Ishikawa (cell line): ENCODE results near the gene KLHL7.

Source experiments
- EP300 ChIP-seq: IDR thresholded peaks from 2 replicates; pipeline ENCODE4 v1.6.1; 2012; ENCODE audit warnings: borderline replicate concordance
- FOXM1 ChIP-seq: IDR thresholded peaks from 2 replicates; pipeline ENCODE4 v1.6.1; 2012; ENCODE audit warnings: low read depth, borderline replicate concordance
- MAX ChIP-seq: IDR thresholded peaks from 2 replicates; pipeline ENCODE4 v1.6.1; 2012
- NFIC ChIP-seq: IDR thresholded peaks from 2 replicates; pipeline ENCODE4 v1.6.1; 2012
- RAD21 ChIP-seq: IDR thresholded peaks from 2 replicates; pipeline ENCODE4 v1.6.1; 2012; ENCODE audit warnings: low read depth
- REST ChIP-seq: IDR thresholded peaks from 2 replicates; pipeline ENCODE4 v1.6.1; 2012; ENCODE audit warnings: low read depth, mild to moderate bottlenecking
- TAF1 ChIP-seq: IDR thresholded peaks from 2 replicates; pipeline ENCODE4 v1.6.1; 2012; ENCODE audit warnings: low read depth, mild to moderate bottlenecking
- YY1 ChIP-seq: IDR thresholded peaks from 2 replicates; pipeline ENCODE4 v1.6.1; 2012; ENCODE audit warnings: low read depth
- ZBTB7A ChIP-seq: IDR thresholded peaks from 2 replicates; pipeline ENCODE4 v1.6.1; 2012; ENCODE audit warnings: low read depth

- TF ChIP-seq YY1 = no peak
- TF ChIP-seq ZBTB7A = no peak
- TF ChIP-seq REST = no peak
- peak; percentile 36; the same call in 1 of the 2 replicates for TF ChIP-seq NFIC
- no peak for TF ChIP-seq RAD21
- TF ChIP-seq FOXM1 = no peak
- TF ChIP-seq MAX = no peak
- no peak for TF ChIP-seq TAF1
- TF ChIP-seq EP300 = no peak
Measured at GRCh38 chr7:23074443-23075261, 30.9 kb upstream of the KLHL7 start.
